GM23248 (cell line): ENCODE measurements around the gene CACNA1I.

Experiments used
- EZH2 ChIP-seq: fragments of 200-600 bp; sonication (generic); IDR thresholded peaks from 2 replicates; pipeline ENCODE4 v1.6.1; 2018; ENCODE audit warnings: antibody characterized with exemption, mild to moderate bottlenecking; ENCODE audit not compliant: insufficient read depth, poor library complexity, severe bottlenecking
- EZH2phosphoT487 ChIP-seq: fragments of 200-600 bp; sonication (generic); IDR thresholded peaks from 2 replicates; pipeline ENCODE4 v1.6.1; 2018; ENCODE audit warnings: antibody characterized with exemption, moderate library complexity, mild to moderate bottlenecking, low read depth; ENCODE audit not compliant: insufficient read depth

DNA sequence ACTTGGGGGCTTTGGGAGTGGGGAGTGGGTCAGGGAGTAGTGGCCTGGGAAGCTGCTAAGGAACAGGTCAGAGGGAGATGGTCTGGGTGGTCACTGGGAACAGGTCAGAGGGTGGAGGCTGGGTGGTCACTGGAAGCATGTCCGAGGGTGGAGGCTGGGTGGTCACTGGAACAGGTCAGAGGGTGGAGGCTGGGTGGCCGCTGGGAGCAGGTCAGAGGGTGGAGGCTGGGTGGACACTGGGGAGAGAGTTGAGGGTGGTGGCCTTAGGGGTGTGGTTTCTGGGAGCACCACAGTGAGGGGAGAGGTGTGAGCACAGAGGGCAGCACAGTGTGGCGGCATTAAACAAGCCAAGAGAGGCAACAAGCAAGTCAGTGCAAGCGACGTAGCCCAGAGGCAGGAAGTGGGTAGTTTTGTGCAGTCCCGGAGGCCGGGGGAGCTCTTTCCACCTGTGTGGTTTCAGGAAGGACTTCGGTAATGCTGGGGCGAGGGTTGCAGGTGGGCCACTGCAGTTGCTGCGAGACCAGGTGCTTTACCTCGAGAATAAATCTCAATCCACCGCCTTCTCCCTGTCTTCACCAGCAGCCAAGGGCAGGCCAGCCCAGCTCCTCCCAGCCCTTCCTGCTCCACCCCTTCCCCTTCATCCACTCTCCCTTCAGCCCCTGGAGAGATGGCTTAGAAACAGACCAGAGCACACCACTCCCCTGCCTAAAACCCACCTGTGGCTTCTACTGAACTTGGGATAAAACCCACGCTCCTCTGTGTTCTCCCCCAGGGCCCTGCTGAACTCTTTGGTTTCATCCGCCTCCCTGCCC lies 3.2 kb upstream of the CACNA1I start:
- TF ChIP-seq EZH2 (no peak), EZH2phosphoT487 (no peak)
